Measurements from ENCODE around the gene A4GALT.
"Not testable (repeated sequence)": the region's sequence is repeated elsewhere in the genome, so short reads cannot be mapped to it uniquely, and the experiment has no call there.

DNA sequence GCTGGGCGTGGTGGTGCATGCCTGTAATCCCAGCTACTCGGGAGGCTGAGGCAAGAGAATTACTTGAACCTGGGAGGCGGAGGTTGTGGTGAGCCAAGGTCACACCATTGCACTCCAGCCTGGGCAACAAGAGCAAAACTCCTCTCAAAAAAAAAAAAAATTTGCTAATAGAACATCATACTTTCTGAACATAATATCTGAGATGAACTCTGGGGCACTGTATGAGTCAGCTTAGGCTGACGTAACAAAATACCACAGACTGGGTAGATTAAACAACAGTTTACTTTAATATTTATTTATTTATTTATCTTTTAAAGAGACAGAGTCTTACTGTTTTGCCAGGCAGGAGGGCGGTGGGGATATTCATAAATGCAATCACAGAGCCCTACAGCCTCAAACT is 34.9 kb upstream of the A4GALT start:
- TF ChIP-seq CTCF (conservative IDR thresholded peaks at IDR 0.05 in 1 of 2, IDR thresholded peaks at IDR 0.05 in 1 of 2; ENCODE audit: extremely low read depth in 1 of 2, insufficient read depth in 1 of 2, low read depth in 1 of 2, low read length in 2 of 2); EZH2 (IDR thresholded peaks at IDR 0.05; ENCODE audit: borderline replicate concordance, low read length): not testable (repeated sequence)
